Small intestine (tissue), 7 donors: Measurements from ENCODE around the gene ZNHIT2. TPM values are rescaled to one million over a fixed set of nuclear protein-coding genes. Genes with fewer than 3 reads are reported as not detected.
A peak's percentile ranks its signal among the peaks of the same experiment; 100 is the strongest.

Source experiments
- DNase-seq, 2 donors: peaks; one replicate each; pipeline versions ENCODE4 v3.0.0 to v3.0.0-alpha.2; 2013
- FAIRE-seq: peaks from 2 replicates; lab custom pipeline; 2012; peaks lifted over from hg19 to GRCh38; lab: Jason Lieb, UNC
- H3K27ac ChIP-seq, 3 donors: one replicate each; pipeline ENCODE4 v1.5.1; 2013; ENCODE audit warnings: low read length in 2 of 3, mild to moderate bottlenecking in 2 of 3, control low read depth in 1 of 3, inconsistent platforms in 1 of 3, low read depth in 1 of 3, moderate library complexity in 1 of 3
- H3K27me3 ChIP-seq, 3 donors: one replicate each; pipeline ENCODE4 v1.6.1; 2013; ENCODE audit warnings: low read length in 3 of 3, inconsistent platforms in 1 of 3; ENCODE audit not compliant: control insufficient read depth in 3 of 3, insufficient read depth in 3 of 3
- H3K36me3 ChIP-seq, 3 donors: one replicate each; pipeline ENCODE4 v1.6.1; 2013; ENCODE audit warnings: low read length in 3 of 3, inconsistent platforms in 1 of 3, low read depth in 1 of 3, mild to moderate bottlenecking in 1 of 3, moderate library complexity in 1 of 3; ENCODE audit not compliant: control insufficient read depth in 3 of 3, insufficient read depth in 2 of 3
- H3K4me1 ChIP-seq, 3 donors: one replicate each; pipeline ENCODE4 v1.6.1; 2013; ENCODE audit warnings: low read length in 2 of 3, inconsistent platforms in 1 of 3, low read depth in 1 of 3, mild to moderate bottlenecking in 1 of 3, moderate library complexity in 1 of 3; ENCODE audit not compliant: control insufficient read depth in 3 of 3, insufficient read depth in 2 of 3
- H3K4me3 ChIP-seq, 3 donors: one replicate each; pipeline ENCODE4 v1.5.1; 2013; ENCODE audit warnings: low read length in 3 of 3, control low read depth in 1 of 3, inconsistent platforms in 1 of 3, low read depth in 1 of 3, mild to moderate bottlenecking in 1 of 3, moderate library complexity in 1 of 3
- H3K9me3 ChIP-seq, 2 donors: one replicate each; pipeline ENCODE4 v1.6.1; 2013; ENCODE audit warnings: low read depth in 1 of 2, low read length in 1 of 2; ENCODE audit not compliant: control insufficient read depth in 2 of 2, insufficient read depth in 1 of 2
- WGBS, 3 donors: extraction: QIAGEN DNeasy Blood & Tissue Kit; methylation state at CpG; one replicate each; pipeline ENCODE4 v1.1.7; 2013; 5-methylcytosine and 5-hydroxymethylcytosine counted together
- polyA plus RNA-seq, 4 donors: library from polyadenylated mRNA; stranded (reverse) in 3 of 4; unstranded in 1 of 4; fragments of 200-250 nt in 3 of 4; fragments of 120-200 nt in 1 of 4; gene quantifications; one replicate each; pipeline versions ENCODE4 v1.2.1 to v1.2.3, GENCODE V29; 2013
- donor health status: healthy with polysubstance abuse.
- donor health status: control.
- donor health status: control.
- donor health status: Bipolar disorder and iron deficiency.
- donor health status: healthy.

The ZNHIT2 gene
- polyA plus RNA-seq, 4 donors = 7.7 to 13.6 (median 13.0) TPM

GRCh38 chr11:65141896-65142494 lies 24.5 kb upstream of the ZNHIT2 start:
- Histone ChIP-seq H3K4me3 (no peak overlapping the region), H3K4me1 (no peaks in the 10 kb centered on the region), H3K27ac (no peak overlapping the region), H3K27me3 (peaks cover 0 to 2% (median 0%) of the 10 kb centered on the region in 3 donors), H3K9me3 (peaks cover 0 to 5% of the 10 kb centered on the region in 2 donors), H3K36me3 (no peaks in the 10 kb centered on the region)
- 82 to 88% (median 85%) methylated on average over 7 of the region's 7 CpGs for WGBS, 3 donors
- FAIRE-seq (no peak), DNase-seq (no peak)

- DNase-seq (peak in 1 of 2 donors; percentile 42), FAIRE-seq (no peak)
- no peak overlapping the region for H3K4me3 ChIP-seq
- 55 to 78% (median 74%) methylated on average over 15 of the region's 15 CpGs for WGBS, 3 donors
- H3K9me3 ChIP-seq = no peaks in the 10 kb centered on the region
- peak overlapping the region in 2 of 3 donors; percentile 99 for H3K27ac ChIP-seq
- peaks cover 2 to 20% (median 7%) of the 10 kb centered on the region in 3 donors for H3K4me1 ChIP-seq
- peaks cover 2 to 17% (median 4%) of the 10 kb centered on the region in 3 donors for H3K36me3 ChIP-seq
- H3K27me3 ChIP-seq = no peaks in the 10 kb centered on the region
These were observed 19.1 kb upstream of the ZNHIT2 start for GRCh38 chr11:65136515-65137096.

- H3K27me3 ChIP-seq = no peaks in the 10 kb centered on the region
- peaks cover 2 to 20% (median 7%) of the 10 kb centered on the region in 3 donors for H3K4me1 ChIP-seq
- DNase-seq (no peak), FAIRE-seq (no peak)
- peaks cover 8 to 26% (median 10%) of the 10 kb centered on the region in 3 donors for H3K36me3 ChIP-seq
- 42 to 48% (median 46%) methylated on average over 11 of the region's 11 CpGs for WGBS, 3 donors
- peak overlapping the region in 2 of 3 donors; percentile 81 to 90 for H3K4me3 ChIP-seq
- H3K9me3 ChIP-seq = no peaks in the 10 kb centered on the region
- peak overlapping the region; percentile 92 to 99 (median 99) for H3K27ac ChIP-seq
These were observed 18.2 kb upstream of the ZNHIT2 start for GRCh38 chr11:65135633-65136145.

GRCh38 chr11:65134952-65135632 lies 17.6 kb upstream of the ZNHIT2 start:
- Histone ChIP-seq H3K4me1 (peaks cover 2 to 20% (median 7%) of the 10 kb centered on the region in 3 donors), H3K4me3 (peak overlapping the region; percentile 81 to 90 (median 89)), H3K27ac (peak overlapping the region; percentile 97 to 99 (median 99)), H3K27me3 (no peaks in the 10 kb centered on the region), H3K36me3 (peaks cover 10 to 32% (median 13%) of the 10 kb centered on the region in 3 donors), H3K9me3 (no peaks in the 10 kb centered on the region)
- 1 to 2% (median 1%) methylated on average over 24 of the region's 24 CpGs for WGBS, 3 donors
- FAIRE-seq (no peak), DNase-seq (peak; percentile 97 to 99)

GRCh38 chr11:65134240-65134951 lies 16.9 kb upstream of the ZNHIT2 start, which contains the start of gene SYVN1:
TSS of gene SYVN1 (minus strand) at chr11:65134519. CDS start at chr11:65133601, 918 bp downstream.
- H3K27ac ChIP-seq = peak within 1 kb of the TSS; percentile 97 to 99 (median 99)
- H3K27me3 ChIP-seq = no peaks in the 10 kb centered on the region
- FAIRE-seq (no peak), DNase-seq (peak; percentile 92 to 97)
- H3K9me3 ChIP-seq = no peaks in the 10 kb centered on the region
- peaks cover 10 to 39% (median 17%) of the 10 kb centered on the region in 3 donors for H3K36me3 ChIP-seq
- H3K4me1 ChIP-seq = peaks cover 2 to 20% (median 7%) of the 10 kb centered on the region in 3 donors
- H3K4me3 ChIP-seq = peak within 1 kb of the TSS; percentile 81 to 90 (median 89)
- WGBS, 3 donors = 0% methylated on average over 53 to 60 of the region's 60 CpGs

- no peak for FAIRE-seq
- Histone ChIP-seq H3K27me3 (no peaks in the 10 kb centered on the region), H3K4me3 (peak overlapping the region; percentile 81 to 90 (median 89)), H3K4me1 (peaks cover 2 to 20% (median 7%) of the 10 kb centered on the region in 3 donors), H3K36me3 (peaks cover 13 to 46% (median 20%) of the 10 kb centered on the region in 3 donors), H3K9me3 (no peaks in the 10 kb centered on the region), H3K27ac (peak overlapping the region; percentile 97 to 99 (median 99))
- WGBS, 3 donors = 0 to 1% (median 1%) methylated on average over 20 of the region's 20 CpGs
- peak in 1 of 2 donors; percentile 31 for DNase-seq
These were observed 16.2 kb upstream of the ZNHIT2 start for GRCh38 chr11:65133724-65134123.

- no peaks in the 10 kb centered on the region for H3K9me3 ChIP-seq
- H3K36me3 ChIP-seq = peaks cover 14 to 51% (median 23%) of the 10 kb centered on the region in 3 donors
- H3K27me3 ChIP-seq = no peaks in the 10 kb centered on the region
- peak; percentile 83 to 90 for DNase-seq
- FAIRE-seq = no peak
- H3K4me3 ChIP-seq = peak overlapping the region; percentile 81 to 90 (median 89)
- H3K27ac ChIP-seq = peak overlapping the region; percentile 97 to 99 (median 99)
- H3K4me1 ChIP-seq = peaks cover 2 to 20% (median 7%) of the 10 kb centered on the region in 3 donors
- 31 to 38% (median 33%) methylated on average over 18 of the region's 18 CpGs for WGBS, 3 donors
These were observed 15.6 kb upstream of the ZNHIT2 start for GRCh38 chr11:65132988-65133700.
